Neural cell (in vitro differentiated cells): ENCODE data around the gene FTCD.

Experiments used
- EZH2 ChIP-seq: fragments of 200-600, 300-800 bp; shearing (Covaris generic), sonication (generic); IDR thresholded peaks from 2 replicates; pipeline ENCODE4 v1.6.1; 2014; ENCODE audit warnings: antibody characterized with exemption, low read length, borderline replicate concordance, mild to moderate bottlenecking; ENCODE audit not compliant: insufficient read depth, poor library complexity, severe bottlenecking
- POLR2AphosphoS5 ChIP-seq: IDR thresholded peaks from 2 replicates; pipeline ENCODE4 v1.6.1; 2012
- SMC3 ChIP-seq: fragments of 450-650 bp; conservative IDR thresholded peaks from 2 replicates; pipeline ENCODE4 v1.6.1; 2014; ENCODE audit warnings: antibody characterized with exemption, mild to moderate bottlenecking, moderate library complexity; ENCODE audit not compliant: poor library complexity
- TF ChIP-seq, protein P1 (sequence below): fragments of 450-650 bp; IDR thresholded peaks from 2 replicates; pipeline ENCODE4 v1.5.1; 2014; ENCODE audit warnings: antibody characterized with exemption, mild to moderate bottlenecking, moderate library complexity; ENCODE audit not compliant: poor library complexity, severe bottlenecking

DNA sequence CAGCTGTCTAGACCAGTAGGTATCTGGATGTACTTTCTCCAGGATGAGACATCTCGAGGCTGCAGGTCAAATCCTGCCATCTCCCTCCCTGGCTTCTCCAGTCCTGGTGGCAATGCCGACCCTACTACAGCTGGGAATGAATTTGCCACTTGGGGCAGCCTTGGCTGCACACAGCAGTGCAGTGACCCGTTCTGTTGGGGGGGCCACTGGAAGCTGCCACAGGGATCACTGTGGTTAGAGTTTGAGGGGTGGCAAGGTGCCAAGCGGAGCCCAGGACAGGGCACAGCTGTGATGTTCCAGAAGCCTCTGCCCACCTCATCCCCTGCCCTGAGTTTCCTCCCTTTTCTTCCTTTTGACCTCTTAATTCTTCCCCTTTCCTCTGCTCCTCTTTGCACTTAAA lies 40.4 kb downstream of the FTCD start:
- TF ChIP-seq, protein P1, sequence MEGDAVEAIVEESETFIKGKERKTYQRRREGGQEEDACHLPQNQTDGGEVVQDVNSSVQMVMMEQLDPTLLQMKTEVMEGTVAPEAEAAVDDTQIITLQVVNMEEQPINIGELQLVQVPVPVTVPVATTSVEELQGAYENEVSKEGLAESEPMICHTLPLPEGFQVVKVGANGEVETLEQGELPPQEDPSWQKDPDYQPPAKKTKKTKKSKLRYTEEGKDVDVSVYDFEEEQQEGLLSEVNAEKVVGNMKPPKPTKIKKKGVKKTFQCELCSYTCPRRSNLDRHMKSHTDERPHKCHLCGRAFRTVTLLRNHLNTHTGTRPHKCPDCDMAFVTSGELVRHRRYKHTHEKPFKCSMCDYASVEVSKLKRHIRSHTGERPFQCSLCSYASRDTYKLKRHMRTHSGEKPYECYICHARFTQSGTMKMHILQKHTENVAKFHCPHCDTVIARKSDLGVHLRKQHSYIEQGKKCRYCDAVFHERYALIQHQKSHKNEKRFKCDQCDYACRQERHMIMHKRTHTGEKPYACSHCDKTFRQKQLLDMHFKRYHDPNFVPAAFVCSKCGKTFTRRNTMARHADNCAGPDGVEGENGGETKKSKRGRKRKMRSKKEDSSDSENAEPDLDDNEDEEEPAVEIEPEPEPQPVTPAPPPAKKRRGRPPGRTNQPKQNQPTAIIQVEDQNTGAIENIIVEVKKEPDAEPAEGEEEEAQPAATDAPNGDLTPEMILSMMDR: no peak
- no peak for TF ChIP-seq SMC3
- TF ChIP-seq EZH2: no peak
- no peak for TF ChIP-seq POLR2AphosphoS5
